ENCODE measurements around the gene STX8.

STX8 gene

GRCh38 chr17:9408868-9409829, 166.5 kb downstream of the STX8 start:
- DNase-seq (ENCODE audit: low read depth): no peak
- TF ChIP-seq, protein P1, sequence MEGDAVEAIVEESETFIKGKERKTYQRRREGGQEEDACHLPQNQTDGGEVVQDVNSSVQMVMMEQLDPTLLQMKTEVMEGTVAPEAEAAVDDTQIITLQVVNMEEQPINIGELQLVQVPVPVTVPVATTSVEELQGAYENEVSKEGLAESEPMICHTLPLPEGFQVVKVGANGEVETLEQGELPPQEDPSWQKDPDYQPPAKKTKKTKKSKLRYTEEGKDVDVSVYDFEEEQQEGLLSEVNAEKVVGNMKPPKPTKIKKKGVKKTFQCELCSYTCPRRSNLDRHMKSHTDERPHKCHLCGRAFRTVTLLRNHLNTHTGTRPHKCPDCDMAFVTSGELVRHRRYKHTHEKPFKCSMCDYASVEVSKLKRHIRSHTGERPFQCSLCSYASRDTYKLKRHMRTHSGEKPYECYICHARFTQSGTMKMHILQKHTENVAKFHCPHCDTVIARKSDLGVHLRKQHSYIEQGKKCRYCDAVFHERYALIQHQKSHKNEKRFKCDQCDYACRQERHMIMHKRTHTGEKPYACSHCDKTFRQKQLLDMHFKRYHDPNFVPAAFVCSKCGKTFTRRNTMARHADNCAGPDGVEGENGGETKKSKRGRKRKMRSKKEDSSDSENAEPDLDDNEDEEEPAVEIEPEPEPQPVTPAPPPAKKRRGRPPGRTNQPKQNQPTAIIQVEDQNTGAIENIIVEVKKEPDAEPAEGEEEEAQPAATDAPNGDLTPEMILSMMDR (conservative IDR thresholded peaks at IDR 0.05; ENCODE audit: low read depth, low read length): no peak

GRCh38 chr17:9408381-9408780, 167.2 kb downstream of the STX8 start:
- H3K4me3 ChIP-seq (ENCODE audit: low read depth, low read length): no peak overlapping the region
- TF ChIP-seq, protein P1 (conservative IDR thresholded peaks at IDR 0.05; ENCODE audit: low read depth, low read length): no peak
- peak; percentile 55 for DNase-seq (ENCODE audit: low read depth)

More at GRCh38 chr17:9408868-9409829, 166.5 kb downstream of the STX8 start:
- no peak overlapping the region for H3K4me3 ChIP-seq (ENCODE audit: low read depth, low read length)

GRCh38 chr17:9406046-9406606, 169.5 kb downstream of the STX8 start:
- TF ChIP-seq, protein P1 (conservative IDR thresholded peaks at IDR 0.05; ENCODE audit: low read depth, low read length): no peak
- DNase-seq (ENCODE audit: low read depth): peak; percentile 43
- no peak overlapping the region for H3K4me3 ChIP-seq (ENCODE audit: low read depth, low read length)

DNA sequence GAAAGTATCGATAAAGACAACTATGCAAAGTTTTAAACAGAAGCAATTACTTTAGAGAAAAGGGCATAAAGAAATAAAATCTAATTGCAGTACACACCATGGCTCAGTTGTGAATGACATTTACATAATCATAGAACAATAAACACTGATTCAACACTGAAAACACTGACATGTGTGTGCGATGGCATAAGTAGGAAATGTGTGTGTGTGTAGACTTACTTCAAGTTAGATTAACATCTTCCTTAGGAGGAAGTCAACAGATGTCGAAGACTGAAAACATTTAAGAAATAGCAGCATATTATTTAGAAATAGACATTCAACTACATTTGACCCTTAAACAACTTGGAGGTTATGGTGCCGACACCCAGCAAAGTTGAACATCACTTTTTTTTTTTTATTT, 172.4 kb downstream of the STX8 start:
- TF ChIP-seq, protein P1 (conservative IDR thresholded peaks at IDR 0.05; ENCODE audit: low read depth, low read length): no peak
- DNase-seq (ENCODE audit: low read depth): no peak
- no peak overlapping the region for H3K4me3 ChIP-seq (ENCODE audit: low read depth, low read length)

- peak; percentile 63 for DNase-seq (ENCODE audit: low read depth)
- TF ChIP-seq, protein P1 (conservative IDR thresholded peaks at IDR 0.05; ENCODE audit: low read depth, low read length): peak; percentile 70
- no peak overlapping the region for H3K4me3 ChIP-seq (ENCODE audit: low read depth, low read length)
Measured at GRCh38 chr17:9402590-9403199, 172.9 kb downstream of the STX8 start.

DNA sequence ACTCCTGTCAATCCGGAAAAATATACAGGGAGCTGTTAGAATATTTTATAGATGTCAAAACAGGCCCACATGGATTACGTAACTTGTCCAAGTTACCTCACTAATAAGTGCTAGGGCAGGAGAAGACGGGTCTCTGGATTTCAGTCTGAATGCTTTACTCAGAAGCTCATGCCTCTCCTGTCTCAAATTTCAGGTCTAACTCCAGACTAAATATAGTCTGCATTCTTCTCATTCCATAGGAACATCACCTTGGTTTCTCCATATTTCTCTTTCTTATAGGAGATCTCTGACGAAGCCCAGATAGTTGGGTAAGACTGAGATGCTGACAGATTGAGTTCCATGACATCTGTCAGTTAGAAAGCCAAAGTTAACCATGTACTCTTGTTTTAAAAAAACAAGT, 174.2 kb downstream of the STX8 start:
- peak; percentile 95 for DNase-seq (ENCODE audit: low read depth)
- no peak overlapping the region for H3K4me3 ChIP-seq (ENCODE audit: low read depth, low read length)
- TF ChIP-seq, protein P1 (conservative IDR thresholded peaks at IDR 0.05; ENCODE audit: low read depth, low read length): no peak

Data from choroid plexus epithelial cell (primary cell).